Neural cell (in vitro differentiated cells): Measurements from ENCODE around the gene PDLIM5.

Source experiments
- EP300 ChIP-seq: fragments of 450-650 bp; conservative IDR thresholded peaks from 2 replicates; pipeline ENCODE4 v1.6.1; 2014; ENCODE audit warnings: antibody characterized with exemption, mild to moderate bottlenecking, moderate library complexity; ENCODE audit not compliant: poor library complexity, severe bottlenecking
- EZH2 ChIP-seq: fragments of 200-600, 300-800 bp; shearing (Covaris generic), sonication (generic); IDR thresholded peaks from 2 replicates; pipeline ENCODE4 v1.6.1; 2014; ENCODE audit warnings: antibody characterized with exemption, low read length, borderline replicate concordance, mild to moderate bottlenecking; ENCODE audit not compliant: insufficient read depth, poor library complexity, severe bottlenecking
- MXI1 ChIP-seq: fragments of 450-650 bp; conservative IDR thresholded peaks from 2 replicates; pipeline ENCODE4 v1.6.1; 2014; ENCODE audit warnings: antibody characterized with exemption, mild to moderate bottlenecking; ENCODE audit not compliant: poor library complexity, severe bottlenecking
- POLR2AphosphoS5 ChIP-seq: IDR thresholded peaks from 2 replicates; pipeline ENCODE4 v1.6.1; 2012
- RAD21 ChIP-seq: fragments of 450-650 bp; conservative IDR thresholded peaks from 2 replicates; pipeline ENCODE4 v1.6.1; 2014; ENCODE audit warnings: antibody characterized with exemption, mild to moderate bottlenecking, moderate library complexity
- SMC3 ChIP-seq: fragments of 450-650 bp; conservative IDR thresholded peaks from 2 replicates; pipeline ENCODE4 v1.6.1; 2014; ENCODE audit warnings: antibody characterized with exemption, mild to moderate bottlenecking, moderate library complexity; ENCODE audit not compliant: poor library complexity
- TAF1 ChIP-seq: IDR thresholded peaks from 2 replicates; pipeline ENCODE4 v1.6.1; 2012; ENCODE audit warnings: low read depth
- TF ChIP-seq, protein P1 (sequence below): fragments of 450-650 bp; IDR thresholded peaks from 2 replicates; pipeline ENCODE4 v1.5.1; 2014; ENCODE audit warnings: antibody characterized with exemption, mild to moderate bottlenecking, moderate library complexity; ENCODE audit not compliant: poor library complexity, severe bottlenecking
- TF ChIP-seq, protein P2 (sequence below): IDR thresholded peaks from 2 replicates; pipeline ENCODE4 v1.6.1; 2012; ENCODE audit warnings: borderline replicate concordance

GRCh38 chr4:94430406-94430805, 21.3 kb upstream of the PDLIM5 start:
- TF ChIP-seq, protein P1, sequence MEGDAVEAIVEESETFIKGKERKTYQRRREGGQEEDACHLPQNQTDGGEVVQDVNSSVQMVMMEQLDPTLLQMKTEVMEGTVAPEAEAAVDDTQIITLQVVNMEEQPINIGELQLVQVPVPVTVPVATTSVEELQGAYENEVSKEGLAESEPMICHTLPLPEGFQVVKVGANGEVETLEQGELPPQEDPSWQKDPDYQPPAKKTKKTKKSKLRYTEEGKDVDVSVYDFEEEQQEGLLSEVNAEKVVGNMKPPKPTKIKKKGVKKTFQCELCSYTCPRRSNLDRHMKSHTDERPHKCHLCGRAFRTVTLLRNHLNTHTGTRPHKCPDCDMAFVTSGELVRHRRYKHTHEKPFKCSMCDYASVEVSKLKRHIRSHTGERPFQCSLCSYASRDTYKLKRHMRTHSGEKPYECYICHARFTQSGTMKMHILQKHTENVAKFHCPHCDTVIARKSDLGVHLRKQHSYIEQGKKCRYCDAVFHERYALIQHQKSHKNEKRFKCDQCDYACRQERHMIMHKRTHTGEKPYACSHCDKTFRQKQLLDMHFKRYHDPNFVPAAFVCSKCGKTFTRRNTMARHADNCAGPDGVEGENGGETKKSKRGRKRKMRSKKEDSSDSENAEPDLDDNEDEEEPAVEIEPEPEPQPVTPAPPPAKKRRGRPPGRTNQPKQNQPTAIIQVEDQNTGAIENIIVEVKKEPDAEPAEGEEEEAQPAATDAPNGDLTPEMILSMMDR = no peak
- TF ChIP-seq POLR2AphosphoS5 = no peak
- no peak for TF ChIP-seq EP300
- no peak for TF ChIP-seq SMC3
- TF ChIP-seq EZH2 = no peak
- TF ChIP-seq, protein P2, sequence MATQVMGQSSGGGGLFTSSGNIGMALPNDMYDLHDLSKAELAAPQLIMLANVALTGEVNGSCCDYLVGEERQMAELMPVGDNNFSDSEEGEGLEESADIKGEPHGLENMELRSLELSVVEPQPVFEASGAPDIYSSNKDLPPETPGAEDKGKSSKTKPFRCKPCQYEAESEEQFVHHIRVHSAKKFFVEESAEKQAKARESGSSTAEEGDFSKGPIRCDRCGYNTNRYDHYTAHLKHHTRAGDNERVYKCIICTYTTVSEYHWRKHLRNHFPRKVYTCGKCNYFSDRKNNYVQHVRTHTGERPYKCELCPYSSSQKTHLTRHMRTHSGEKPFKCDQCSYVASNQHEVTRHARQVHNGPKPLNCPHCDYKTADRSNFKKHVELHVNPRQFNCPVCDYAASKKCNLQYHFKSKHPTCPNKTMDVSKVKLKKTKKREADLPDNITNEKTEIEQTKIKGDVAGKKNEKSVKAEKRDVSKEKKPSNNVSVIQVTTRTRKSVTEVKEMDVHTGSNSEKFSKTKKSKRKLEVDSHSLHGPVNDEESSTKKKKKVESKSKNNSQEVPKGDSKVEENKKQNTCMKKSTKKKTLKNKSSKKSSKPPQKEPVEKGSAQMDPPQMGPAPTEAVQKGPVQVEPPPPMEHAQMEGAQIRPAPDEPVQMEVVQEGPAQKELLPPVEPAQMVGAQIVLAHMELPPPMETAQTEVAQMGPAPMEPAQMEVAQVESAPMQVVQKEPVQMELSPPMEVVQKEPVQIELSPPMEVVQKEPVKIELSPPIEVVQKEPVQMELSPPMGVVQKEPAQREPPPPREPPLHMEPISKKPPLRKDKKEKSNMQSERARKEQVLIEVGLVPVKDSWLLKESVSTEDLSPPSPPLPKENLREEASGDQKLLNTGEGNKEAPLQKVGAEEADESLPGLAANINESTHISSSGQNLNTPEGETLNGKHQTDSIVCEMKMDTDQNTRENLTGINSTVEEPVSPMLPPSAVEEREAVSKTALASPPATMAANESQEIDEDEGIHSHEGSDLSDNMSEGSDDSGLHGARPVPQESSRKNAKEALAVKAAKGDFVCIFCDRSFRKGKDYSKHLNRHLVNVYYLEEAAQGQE = no peak
- no peak for TF ChIP-seq TAF1
- TF ChIP-seq RAD21 = no peak
- no peak for TF ChIP-seq MXI1
